Activated CD4-positive, alpha-beta memory T cell treated with anti-CD3 and anti-CD28 coated beads, Interleukin-2, amount 10 ng/mL, durations not matched to agents 7 days and 5 days (primary cell): ENCODE measurements around the gene DIPK1C. TPM values are rescaled to one million over a fixed set of nuclear protein-coding genes. Genes with fewer than 3 reads are reported as not detected.

Experiments
- CTCF ChIA-PET: fragments of 350-600 bp; sonication (Branson Sonifier 250); formaldehyde crosslinking; loops from one replicate; lab custom pipeline; 2021; ENCODE audit warnings: antibody characterized with exemption, inconsistent platforms; lab: Charles Lee
- POLR2A ChIA-PET: fragments of 350-600 bp; sonication (Branson Sonifier 250); formaldehyde crosslinking; loops from one replicate; lab custom pipeline; 2021; ENCODE audit warnings: antibody characterized with exemption; lab: Charles Lee
- DNase-seq: peaks from one replicate; pipeline ENCODE4 v3.0.0-alpha.2; 2020
- H3K27ac Mint-ChIP-seq: one replicate; pipeline ENCODE4 v1.8.0; 2021; ENCODE audit warnings: mild to moderate bottlenecking, mixed read lengths
- H3K27me3 Mint-ChIP-seq: one replicate; pipeline ENCODE4 v1.8.0; 2021; ENCODE audit warnings: mixed read lengths
- H3K36me3 Mint-ChIP-seq: one replicate; pipeline ENCODE4 v1.8.0; 2021; ENCODE audit warnings: low read depth, mixed read lengths
- H3K4me1 Mint-ChIP-seq: one replicate; pipeline ENCODE4 v1.8.0; 2021; ENCODE audit warnings: mixed read lengths
- H3K4me3 Mint-ChIP-seq: one replicate; pipeline ENCODE4 v1.8.0; 2021; ENCODE audit warnings: mild to moderate bottlenecking, mixed read lengths
- H3K9me3 Mint-ChIP-seq: one replicate; pipeline ENCODE4 v1.8.0; 2021; ENCODE audit warnings: mixed read lengths
- total RNA-seq, 2 experiments: library from RNA; stranded (reverse); gene quantifications; one replicate each; pipeline ENCODE4 v1.2.3, GENCODE V29; 2021

DIPK1C gene
- total RNA-seq, 2 experiments from 2014 or later = not detected

- H3K9me3 Mint-ChIP-seq = no peaks in the 10 kb centered on the region
- peaks cover 8% of the 10 kb centered on the region for H3K27me3 Mint-ChIP-seq
- H3K4me1 Mint-ChIP-seq = peaks cover 2% of the 10 kb centered on the region
- no peaks in the 10 kb centered on the region for H3K36me3 Mint-ChIP-seq
- DNase-seq = no peak
- no peak overlapping the region for H3K4me3 Mint-ChIP-seq
- CTCF ChIA-PET = no interaction called here
- POLR2A ChIA-PET = no interaction called here
- H3K27ac Mint-ChIP-seq = no peak overlapping the region
Observed at GRCh38 chr18:74479486-74480148, 22.5 kb upstream of the DIPK1C start.

DNA sequence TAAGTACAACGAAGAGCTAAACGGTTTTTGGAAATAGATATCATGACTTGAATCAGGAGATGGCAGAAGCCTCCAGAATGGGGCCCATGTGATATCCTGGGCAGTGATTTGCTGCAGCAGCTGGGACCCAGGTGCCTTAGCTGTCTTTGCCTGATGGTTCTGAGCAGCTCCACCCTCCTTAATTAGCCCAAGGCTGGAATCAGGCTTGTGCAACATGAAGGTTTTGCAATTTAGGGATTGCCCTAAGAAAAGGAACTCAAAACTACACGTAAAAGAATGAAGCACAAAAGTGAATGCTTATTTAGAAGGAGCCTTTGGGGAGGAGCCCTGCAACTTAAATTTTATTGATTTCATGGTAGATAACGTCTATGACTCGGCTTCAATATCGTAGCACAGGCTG, 21.8 kb upstream of the DIPK1C start:
- peaks cover 9% of the 10 kb centered on the region for H3K27me3 Mint-ChIP-seq
- H3K9me3 Mint-ChIP-seq = no peaks in the 10 kb centered on the region
- H3K4me3 Mint-ChIP-seq = no peak overlapping the region
- H3K36me3 Mint-ChIP-seq = no peaks in the 10 kb centered on the region
- CTCF ChIA-PET = no interaction called here
- no peak overlapping the region for H3K27ac Mint-ChIP-seq
- POLR2A ChIA-PET = interaction anchor here (0.9 kb wide), 1 partner anchor 17 kb away, joined by 4 read pairs; the partner anchor contains the start of gene CNDP2
- no peaks in the 10 kb centered on the region for H3K4me1 Mint-ChIP-seq
- no peak for DNase-seq

DNA sequence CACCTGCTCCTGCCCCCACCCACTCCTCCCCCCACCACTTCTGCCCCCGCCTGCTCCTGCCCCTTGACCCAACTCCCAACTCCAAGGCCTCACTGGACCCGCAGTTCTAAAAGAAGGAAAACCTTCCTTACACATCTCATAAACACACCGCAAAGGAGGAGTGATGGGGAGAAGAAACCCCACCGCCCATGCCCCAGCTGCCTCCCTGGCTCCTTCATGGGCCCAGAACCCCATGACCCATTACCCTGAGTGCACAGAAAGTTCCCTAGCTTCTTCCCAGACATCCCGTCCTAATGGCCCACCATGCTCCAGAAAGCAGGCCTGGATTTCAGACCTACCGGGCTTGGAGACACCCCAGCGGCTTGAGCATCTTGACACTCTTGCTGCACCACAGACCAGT, 21.2 kb upstream of the DIPK1C start:
- no peaks in the 10 kb centered on the region for H3K36me3 Mint-ChIP-seq
- H3K27ac Mint-ChIP-seq = no peak overlapping the region
- H3K4me1 Mint-ChIP-seq = no peaks in the 10 kb centered on the region
- H3K27me3 Mint-ChIP-seq = peaks cover 9% of the 10 kb centered on the region
- CTCF ChIA-PET = no interaction called here
- H3K4me3 Mint-ChIP-seq = no peak overlapping the region
- H3K9me3 Mint-ChIP-seq = no peaks in the 10 kb centered on the region
- POLR2A ChIA-PET = interaction anchor here (0.9 kb wide), 1 partner anchor 18 kb away, joined by 4 read pairs; the partner anchor contains the start of gene CNDP2
- no peak for DNase-seq

- H3K4me1 Mint-ChIP-seq = no peaks in the 10 kb centered on the region
- CTCF ChIA-PET = no interaction called here
Observed at GRCh38 chr18:74477771-74478170, 20.7 kb upstream of the DIPK1C start.

DNA sequence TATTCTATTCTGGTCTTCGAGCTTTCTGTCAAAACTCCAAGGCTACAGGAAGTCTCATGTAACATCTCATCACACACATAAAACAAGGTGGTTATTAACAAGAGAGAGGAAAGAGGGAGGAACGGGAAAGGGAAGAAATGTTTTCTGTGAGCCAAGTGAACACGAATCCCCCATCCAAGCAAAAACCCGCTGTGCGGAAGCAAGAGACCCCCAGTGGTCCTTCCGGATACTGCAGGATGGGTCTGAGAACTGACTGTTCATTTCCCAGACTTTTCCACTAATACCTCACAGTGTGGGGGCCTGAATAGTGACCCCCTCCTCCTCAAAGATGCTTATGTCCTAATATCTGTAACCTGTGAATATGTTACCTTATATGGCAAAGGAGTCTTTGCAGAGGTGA, 19.0 kb upstream of the DIPK1C start:
- Mint-ChIP-seq H3K27ac (no peak overlapping the region), H3K4me1 (no peaks in the 10 kb centered on the region), H3K9me3 (no peaks in the 10 kb centered on the region), H3K4me3 (no peak overlapping the region), H3K27me3 (peaks cover 7% of the 10 kb centered on the region), H3K36me3 (no peaks in the 10 kb centered on the region)
- CTCF ChIA-PET = interaction anchor here (2.3 kb wide), 1 partner anchor 123 kb away, joined by 7 read pairs; no protein-coding TSS in a partner anchor
- DNase-seq = no peak
- POLR2A ChIA-PET = no interaction called here

More at GRCh38 chr18:74477771-74478170, 20.7 kb upstream of the DIPK1C start:
- Mint-ChIP-seq H3K4me3 (no peak overlapping the region), H3K27me3 (peaks cover 8% of the 10 kb centered on the region), H3K36me3 (no peaks in the 10 kb centered on the region), H3K27ac (no peak overlapping the region), H3K9me3 (no peaks in the 10 kb centered on the region)
- no peak for DNase-seq
- POLR2A ChIA-PET = interaction anchor here (0.9 kb wide), 1 partner anchor 18 kb away, joined by 4 read pairs; the partner anchor contains the start of gene CNDP2

DNA sequence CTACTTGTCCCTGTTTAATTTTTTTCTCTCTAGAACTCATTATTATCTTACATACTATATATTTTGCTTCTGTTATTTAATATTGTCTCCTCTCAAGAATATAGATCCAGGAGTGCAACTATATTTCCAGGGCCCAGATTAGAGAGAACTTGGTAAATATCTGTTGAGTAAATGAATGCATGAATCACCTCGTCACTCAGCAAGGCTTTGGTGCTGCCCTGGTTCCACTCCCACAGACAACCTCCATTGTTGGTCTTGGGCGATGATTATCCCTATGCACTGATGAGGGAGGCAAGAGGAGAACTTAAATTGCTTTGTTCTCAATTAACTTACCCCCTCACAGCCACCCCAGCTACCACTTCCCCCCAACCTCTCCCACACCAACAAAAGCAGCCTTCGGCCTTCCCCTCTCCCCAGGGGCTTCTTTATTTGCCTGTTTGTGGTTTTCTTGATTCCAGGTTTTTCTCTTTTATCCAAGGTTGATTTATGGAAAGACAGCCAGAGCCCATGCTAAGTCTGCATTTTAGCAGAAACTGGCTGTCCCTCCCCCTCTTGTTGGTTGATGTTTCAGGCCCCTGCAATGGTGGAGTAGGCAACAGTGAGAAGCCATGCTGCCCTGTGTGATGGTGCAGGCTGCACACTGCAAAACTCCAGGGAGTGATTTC, 17.0 kb upstream of the DIPK1C start:
- ChIA-PET CTCF (no interaction called here), POLR2A (no interaction called here)
- no peak for DNase-seq
- H3K36me3 Mint-ChIP-seq = no peaks in the 10 kb centered on the region
- H3K27me3 Mint-ChIP-seq = peaks cover 16% of the 10 kb centered on the region
- no peaks in the 10 kb centered on the region for H3K9me3 Mint-ChIP-seq
- no peaks in the 10 kb centered on the region for H3K4me1 Mint-ChIP-seq
- H3K4me3 Mint-ChIP-seq = no peak overlapping the region
- H3K27ac Mint-ChIP-seq = no peak overlapping the region

DNA sequence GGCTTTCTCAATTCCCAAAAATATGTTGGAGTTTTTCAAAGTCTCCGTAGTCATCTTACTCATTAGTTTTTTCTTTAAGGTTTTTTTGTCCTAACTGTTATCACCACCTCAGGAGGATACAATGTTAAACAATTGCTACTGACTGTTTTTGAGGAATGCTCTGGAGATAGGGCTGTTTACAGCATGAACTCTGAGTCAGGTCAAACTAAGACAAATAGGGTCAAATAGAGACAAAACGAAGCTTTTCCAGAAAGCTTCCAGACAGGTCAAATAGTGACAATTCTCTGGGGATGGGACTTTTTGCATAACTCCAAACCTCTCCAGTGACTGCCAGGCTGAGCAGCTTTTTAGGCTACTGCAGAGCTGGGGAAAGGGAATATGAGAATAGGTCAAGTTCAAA, 15.2 kb upstream of the DIPK1C start:
- Mint-ChIP-seq H3K9me3 (no peaks in the 10 kb centered on the region), H3K4me3 (no peak overlapping the region), H3K4me1 (no peaks in the 10 kb centered on the region), H3K27me3 (peaks cover 22% of the 10 kb centered on the region), H3K27ac (no peak overlapping the region), H3K36me3 (no peaks in the 10 kb centered on the region)
- ChIA-PET CTCF (no interaction called here), POLR2A (no interaction called here)
- DNase-seq = no peak

GRCh38 chr18:74468547-74469061, 11.5 kb upstream of the DIPK1C start:
- CTCF ChIA-PET = no interaction called here
- Mint-ChIP-seq H3K4me3 (no peak overlapping the region), H3K27ac (no peak overlapping the region), H3K36me3 (no peaks in the 10 kb centered on the region), H3K27me3 (peaks cover 17% of the 10 kb centered on the region), H3K9me3 (no peaks in the 10 kb centered on the region), H3K4me1 (no peaks in the 10 kb centered on the region)
- no peak for DNase-seq
- POLR2A ChIA-PET = no interaction called here

DNA sequence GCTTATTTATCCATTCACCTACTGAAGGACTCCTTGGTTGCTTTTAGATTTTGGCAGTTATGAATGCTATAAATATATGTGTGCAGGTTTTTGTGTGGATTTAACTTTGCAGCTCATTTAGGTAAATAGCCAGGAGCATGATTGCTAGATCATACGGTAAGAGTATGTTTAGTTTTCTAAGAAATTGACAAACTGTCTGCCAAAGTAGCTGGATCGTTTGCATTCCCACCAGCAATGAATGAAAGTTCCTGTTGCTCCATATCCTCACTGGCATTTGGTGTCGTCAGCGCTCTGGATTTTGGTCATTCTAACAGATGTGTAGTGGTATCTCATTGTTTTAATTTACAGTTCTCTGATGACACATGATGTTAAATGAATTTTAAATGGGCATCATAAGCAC, 8.7 kb upstream of the DIPK1C start:
- POLR2A ChIA-PET = no interaction called here
- no peak overlapping the region for H3K4me3 Mint-ChIP-seq
- H3K27ac Mint-ChIP-seq = no peak overlapping the region
- DNase-seq = no peak
- CTCF ChIA-PET = no interaction called here
- H3K4me1 Mint-ChIP-seq = no peaks in the 10 kb centered on the region
- H3K27me3 Mint-ChIP-seq = peaks cover 17% of the 10 kb centered on the region
- H3K9me3 Mint-ChIP-seq = no peaks in the 10 kb centered on the region
- no peaks in the 10 kb centered on the region for H3K36me3 Mint-ChIP-seq

- no peak for DNase-seq
- CTCF ChIA-PET = no interaction called here
- no peaks in the 10 kb centered on the region for H3K9me3 Mint-ChIP-seq
- H3K27ac Mint-ChIP-seq = no peak overlapping the region
- peaks cover 21% of the 10 kb centered on the region for H3K27me3 Mint-ChIP-seq
- H3K36me3 Mint-ChIP-seq = no peaks in the 10 kb centered on the region
- POLR2A ChIA-PET = no interaction called here
- H3K4me1 Mint-ChIP-seq = no peaks in the 10 kb centered on the region
- no peak overlapping the region for H3K4me3 Mint-ChIP-seq
Observed at GRCh38 chr18:74463983-74464382, 6.9 kb upstream of the DIPK1C start.

GRCh38 chr18:74463254-74463653, 6.1 kb upstream of the DIPK1C start:
- Mint-ChIP-seq H3K36me3 (no peaks in the 10 kb centered on the region), H3K4me3 (no peak overlapping the region), H3K4me1 (peaks cover 2% of the 10 kb centered on the region), H3K27ac (no peak overlapping the region), H3K27me3 (peaks cover 24% of the 10 kb centered on the region), H3K9me3 (no peaks in the 10 kb centered on the region)
- ChIA-PET POLR2A (no interaction called here), CTCF (no interaction called here)
- no peak for DNase-seq

GRCh38 chr18:74460825-74461224, 3.7 kb upstream of the DIPK1C start:
- POLR2A ChIA-PET = no interaction called here
- Mint-ChIP-seq H3K27me3 (peaks cover 35% of the 10 kb centered on the region), H3K9me3 (no peaks in the 10 kb centered on the region), H3K36me3 (no peaks in the 10 kb centered on the region), H3K4me1 (peaks cover 6% of the 10 kb centered on the region), H3K27ac (no peak overlapping the region), H3K4me3 (no peak overlapping the region)
- DNase-seq = no peak
- CTCF ChIA-PET = no interaction called here

GRCh38 chr18:74459889-74460288, 2.8 kb upstream of the DIPK1C start:
- no peak overlapping the region for H3K4me3 Mint-ChIP-seq
- POLR2A ChIA-PET = no interaction called here
- H3K27ac Mint-ChIP-seq = no peak overlapping the region
- peaks cover 6% of the 10 kb centered on the region for H3K4me1 Mint-ChIP-seq
- H3K9me3 Mint-ChIP-seq = no peaks in the 10 kb centered on the region
- CTCF ChIA-PET = no interaction called here
- no peaks in the 10 kb centered on the region for H3K36me3 Mint-ChIP-seq
- no peak for DNase-seq
- peaks cover 41% of the 10 kb centered on the region for H3K27me3 Mint-ChIP-seq
